ENCODE measurements around the gene KIF26B. TPM values are rescaled to one million over a fixed set of nuclear protein-coding genes. Genes with fewer than 3 reads are reported as not detected.

Gene KIF26B
- total RNA-seq, 4 donors from 2014 or later = 0.20 to 0.79 (median 0.41) TPM; not detected in 1

- H3K9me3 ChIP-seq = no peaks in the 10 kb centered on the region
- H3K36me3 ChIP-seq = no peaks in the 10 kb centered on the region
- DNase-seq = no peak
- TF ChIP-seq POLR2AphosphoS5 (IDR thresholded peaks at IDR 0.05) (no peak), CTCF (IDR thresholded peaks at IDR 0.05) (no peak), EP300 (IDR thresholded peaks at IDR 0.05; ENCODE audit: low read depth) (no peak), POLR2A (IDR thresholded peaks at IDR 0.05) (no peak)
- no peak overlapping the region for H3K27ac ChIP-seq
- peaks cover 6% of the 10 kb centered on the region for H3K27me3 ChIP-seq
- intact Hi-C loops (cut with DNase I; ENCODE audit: low total_unique reads) = no loop called here
- WGBS, 2 donors (ENCODE audit: low coverage in 1 of 2) = 48 to 58% methylated on average over 10 to 12 of the region's 12 CpGs
- no peak overlapping the region for H3K4me3 ChIP-seq
- in situ Hi-C loops (cut with MboI; ENCODE audit: low pct_ligation_motif_present in 1 of 4, low pct_unique_long_range_greater_than_20kb in 1 of 4, low sequenced_read_pairs in 3 of 4) = no loop called here
- H3K4me1 ChIP-seq = no peaks in the 10 kb centered on the region
Measured at GRCh38 chr1:245298781-245299180, 144.0 kb downstream of the KIF26B start.

- intact Hi-C loops (cut with DNase I; ENCODE audit: low total_unique reads) = no loop called here
- no peak for TF ChIP-seq POLR2AphosphoS5 (IDR thresholded peaks at IDR 0.05)
- TF ChIP-seq POLR2A (IDR thresholded peaks at IDR 0.05) = no peak
- no peak for TF ChIP-seq CTCF (IDR thresholded peaks at IDR 0.05)
- no peak for TF ChIP-seq EP300 (IDR thresholded peaks at IDR 0.05; ENCODE audit: low read depth)
- H3K4me1 ChIP-seq = no peaks in the 10 kb centered on the region
Measured at GRCh38 chr1:245301162-245301580, 146.4 kb downstream of the KIF26B start.

GRCh38 chr1:245301921-245302320 lies 147.1 kb downstream of the KIF26B start:
- 79% methylated on average over 4 of the region's 4 CpGs for WGBS, 2 donors (ENCODE audit: low coverage in 1 of 2)
- Histone ChIP-seq H3K36me3 (no peaks in the 10 kb centered on the region), H3K9me3 (no peaks in the 10 kb centered on the region), H3K4me1 (no peaks in the 10 kb centered on the region), H3K27ac (no peak overlapping the region), H3K4me3 (no peak overlapping the region), H3K27me3 (peaks cover 6% of the 10 kb centered on the region)
- no peak for DNase-seq
- in situ Hi-C loops (cut with MboI; ENCODE audit: low pct_ligation_motif_present in 1 of 4, low pct_unique_long_range_greater_than_20kb in 1 of 4, low sequenced_read_pairs in 3 of 4) = no loop called here
- TF ChIP-seq POLR2AphosphoS5 (IDR thresholded peaks at IDR 0.05) (no peak), POLR2A (IDR thresholded peaks at IDR 0.05) (no peak), EP300 (IDR thresholded peaks at IDR 0.05; ENCODE audit: low read depth) (no peak), CTCF (IDR thresholded peaks at IDR 0.05) (no peak)
- intact Hi-C loops (cut with DNase I; ENCODE audit: low total_unique reads) = no loop called here

More at GRCh38 chr1:245301162-245301580, 146.4 kb downstream of the KIF26B start:
- 57 to 60% methylated on average over 1 to 10 of the region's 10 CpGs for WGBS, 2 donors (ENCODE audit: low coverage in 1 of 2)
- Histone ChIP-seq H3K27ac (no peak overlapping the region), H3K36me3 (no peaks in the 10 kb centered on the region), H3K4me3 (no peak overlapping the region), H3K9me3 (no peaks in the 10 kb centered on the region), H3K27me3 (peaks cover 6% of the 10 kb centered on the region)
- in situ Hi-C loops (cut with MboI; ENCODE audit: low pct_ligation_motif_present in 1 of 4, low pct_unique_long_range_greater_than_20kb in 1 of 4, low sequenced_read_pairs in 3 of 4) = no loop called here
- DNase-seq = no peak

- no peaks in the 10 kb centered on the region for H3K9me3 ChIP-seq
- TF ChIP-seq CTCF (IDR thresholded peaks at IDR 0.05) (no peak), POLR2A (IDR thresholded peaks at IDR 0.05) (no peak), EP300 (IDR thresholded peaks at IDR 0.05; ENCODE audit: low read depth) (no peak), POLR2AphosphoS5 (IDR thresholded peaks at IDR 0.05) (no peak)
- WGBS, 2 donors (ENCODE audit: low coverage in 1 of 2) = 73 to 100% methylated on average over 1 to 3 of the region's 3 CpGs
- H3K27me3 ChIP-seq = peaks cover 2% of the 10 kb centered on the region
- no peak for DNase-seq
- H3K36me3 ChIP-seq = no peaks in the 10 kb centered on the region
- in situ Hi-C loops (cut with MboI; ENCODE audit: low pct_ligation_motif_present in 1 of 4, low pct_unique_long_range_greater_than_20kb in 1 of 4, low sequenced_read_pairs in 3 of 4) = no loop called here
- H3K27ac ChIP-seq = no peak overlapping the region
- H3K4me3 ChIP-seq = no peak overlapping the region
- intact Hi-C loops (cut with DNase I; ENCODE audit: low total_unique reads) = no loop called here
- no peaks in the 10 kb centered on the region for H3K4me1 ChIP-seq
Measured at GRCh38 chr1:245304698-245305097, 149.9 kb downstream of the KIF26B start.

Data from transverse colon (tissue), 4 donors.